H1 (cell line): ENCODE data around the gene RRP7A. TPM values are rescaled to one million over a fixed set of nuclear protein-coding genes. Genes with fewer than 3 reads are reported as not detected.
"Not testable (repeated sequence)": the region's sequence is repeated elsewhere in the genome, so short reads cannot be mapped to it uniquely, and the experiment has no call there.

Experiments
- CTCF ChIA-PET: fragments of 300-600 bp; sonication (Branson Sonifier 250); formaldehyde crosslinking; loops from one replicate; lab custom pipeline; 2021; ENCODE audit not compliant: partially characterized antibody; lab: Charles Lee
- POLR2A ChIA-PET: fragments of 300-600 bp; sonication (Branson Sonifier 250); formaldehyde crosslinking; loops from one replicate; lab custom pipeline; 2021; ENCODE audit warnings: inconsistent platforms; ENCODE audit not compliant: partially characterized antibody; lab: Charles Lee
- DNase-seq, 2 experiments: peaks; one replicate each; pipeline versions ENCODE4 v3.0.0 to v3.0.0-alpha.2; 2010 to 2022; ENCODE audit warnings: low spot score in 2 of 2, low read depth in 1 of 2, mixed read lengths in 1 of 2
- FAIRE-seq: peaks from 2 replicates; lab custom pipeline; 2011; peaks lifted over from hg19 to GRCh38; lab: Jason Lieb, UNC
- H2AFZ ChIP-seq: 2 replicates; pipeline ENCODE4 v1.8.1; 2012; ENCODE audit warnings: low read length, inconsistent platforms
- H2AK5ac ChIP-seq: 2 replicates; pipeline ENCODE4 v1.6.1; 2013; ENCODE audit warnings: low read depth, low read length
- H2BK120ac ChIP-seq: replicated peaks from 2 replicates; pipeline ENCODE3; 2013; ENCODE audit warnings: low read depth, low read length, inconsistent platforms
- H2BK12ac ChIP-seq: 2 replicates; pipeline ENCODE4 v1.6.1; 2013; ENCODE audit warnings: low read depth, low read length
- H2BK15ac ChIP-seq: 2 replicates; pipeline ENCODE4 v1.6.1; 2013; ENCODE audit warnings: low read length
- H2BK20ac ChIP-seq: 2 replicates; pipeline ENCODE4 v1.6.1; 2013; ENCODE audit warnings: low read length
- H2BK5ac ChIP-seq: 2 replicates; pipeline ENCODE4 v1.6.1; 2013; ENCODE audit warnings: low read depth, low read length
- H3K14ac ChIP-seq: 2 replicates; pipeline ENCODE4 v1.6.1; 2013; ENCODE audit warnings: inconsistent platforms; ENCODE audit not compliant: insufficient read length
- H3K18ac ChIP-seq: 2 replicates; pipeline ENCODE4 v1.6.1; 2013; ENCODE audit warnings: low read length; ENCODE audit errors: extremely low read depth
- H3K23ac ChIP-seq: 2 replicates; pipeline ENCODE4 v1.6.1; 2013; ENCODE audit warnings: inconsistent platforms; ENCODE audit not compliant: insufficient read length
- H3K23me2 ChIP-seq: 2 replicates; pipeline ENCODE4 v1.6.1; 2013; ENCODE audit warnings: low read depth, low read length
- H3K27ac ChIP-seq: 2 replicates; pipeline ENCODE4 v1.6.1; 2011; ENCODE audit warnings: low read depth, low read length, inconsistent platforms
- H3K27me3 ChIP-seq, 4 experiments: replicated peaks in 1 of 4; 1 replicate in 1 of 4; 2 replicates in 3 of 4; pipeline versions ENCODE4 v1.6.1 to v1.8.1; 2011 to 2013; ENCODE audit warnings: low read length in 3 of 4, mild to moderate bottlenecking in 3 of 4, inconsistent platforms in 2 of 4, mixed read lengths in 2 of 4, moderate library complexity in 1 of 4; ENCODE audit not compliant: control insufficient read depth in 3 of 4, insufficient read depth in 3 of 4; ENCODE audit errors: extremely low read depth in 1 of 4
- H3K36me3 ChIP-seq, 4 experiments: 2 replicates each; pipeline versions ENCODE4 v1.6.1 to v1.8.1; 2011 to 2013; ENCODE audit warnings: mild to moderate bottlenecking in 4 of 4, low read length in 3 of 4, moderate library complexity in 2 of 4, control low read depth in 1 of 4, inconsistent platforms in 1 of 4; ENCODE audit not compliant: insufficient read depth in 4 of 4, control insufficient read depth in 2 of 4
- H3K4ac ChIP-seq: replicated peaks from 2 replicates; pipeline ENCODE3; 2013; ENCODE audit warnings: low read length, low read depth, mixed read lengths, inconsistent platforms; ENCODE audit not compliant: insufficient read length
- H3K4me1 ChIP-seq, 4 experiments: replicated peaks in 1 of 4; 1 replicate in 1 of 4; 2 replicates in 3 of 4; pipeline versions ENCODE4 v1.6.1 to v1.8.1; 2011 to 2013; ENCODE audit warnings: low read length in 3 of 4, inconsistent platforms in 2 of 4, mixed read lengths in 1 of 4; ENCODE audit not compliant: insufficient read depth in 4 of 4, control insufficient read depth in 3 of 4
- H3K4me2 ChIP-seq, 2 experiments: 2 replicates each; pipeline versions ENCODE4 v1.6.1 to v1.8.1; 2011 to 2013; ENCODE audit warnings: low read depth in 2 of 2, low read length in 2 of 2, control low read depth in 1 of 2, inconsistent platforms in 1 of 2, mild to moderate bottlenecking in 1 of 2; ENCODE audit not compliant: insufficient read depth in 1 of 2
- H3K4me3 ChIP-seq, 4 experiments: fragments of 200-600, 300-600 bp in 1 of 4; sonication (generic), shearing (Covaris generic), sonication (Bioruptor Twin) in 1 of 4; 2 replicates each; pipeline versions ENCODE4 v1.5.1 to v1.8.1; 2011 to 2016; ENCODE audit warnings: low read length in 4 of 4, low read depth in 3 of 4, control low read depth in 2 of 4, inconsistent platforms in 2 of 4, mild to moderate bottlenecking in 2 of 4, mixed read lengths in 1 of 4, moderate library complexity in 1 of 4; ENCODE audit not compliant: insufficient read depth in 2 of 4; ENCODE audit errors: extremely low read depth in 1 of 4
- H3K56ac ChIP-seq: replicated peaks from 2 replicates; pipeline ENCODE3; 2013; ENCODE audit warnings: low read depth, mild to moderate bottlenecking, mixed read lengths, low read length, inconsistent platforms; ENCODE audit not compliant: insufficient read length
- H3K79me1 ChIP-seq: 2 replicates; pipeline ENCODE4 v1.6.1; 2013; ENCODE audit warnings: low read depth, low read length, control low read depth
- H3K79me2 ChIP-seq, 2 experiments: 2 replicates each; pipeline versions ENCODE4 v1.6.1 to v1.8.1; 2012 to 2013; ENCODE audit warnings: low read length in 2 of 2, mild to moderate bottlenecking in 2 of 2, inconsistent platforms in 1 of 2; ENCODE audit not compliant: insufficient read depth in 2 of 2, control insufficient read depth in 1 of 2
- H3K9ac ChIP-seq, 4 experiments: replicated peaks in 1 of 4; 1 replicate in 1 of 4; 2 replicates in 3 of 4; pipeline versions ENCODE4 v1.6.1 to v1.8.1; 2011 to 2013; ENCODE audit warnings: low read depth in 3 of 4, low read length in 3 of 4, control low read depth in 2 of 4, mild to moderate bottlenecking in 2 of 4, moderate library complexity in 2 of 4, inconsistent platforms in 1 of 4; ENCODE audit errors: extremely low read depth in 1 of 4
- H3K9me3 ChIP-seq, 2 experiments: 2 replicates each; pipeline versions ENCODE4 v1.6.1 to v1.8.1; 2012 to 2013; ENCODE audit warnings: mild to moderate bottlenecking in 2 of 2, moderate library complexity in 2 of 2, control low read depth in 1 of 2, inconsistent platforms in 1 of 2, low read depth in 1 of 2, low read length in 1 of 2, mixed read lengths in 1 of 2; ENCODE audit not compliant: insufficient read depth in 2 of 2
- H4K20me1 ChIP-seq, 2 experiments: replicated peaks in 1 of 2; 2 replicates each; pipeline versions ENCODE3 to v1.8.1; 2011 to 2013; ENCODE audit warnings: inconsistent platforms in 2 of 2, low read length in 2 of 2, mild to moderate bottlenecking in 1 of 2; ENCODE audit not compliant: insufficient read depth in 2 of 2, control insufficient read depth in 1 of 2
- H4K5ac ChIP-seq: 2 replicates; pipeline ENCODE4 v1.6.1; 2013; ENCODE audit warnings: low read length, low read depth, mixed read lengths, inconsistent platforms; ENCODE audit not compliant: insufficient read length
- H4K8ac ChIP-seq: 2 replicates; pipeline ENCODE4 v1.8.0; 2013; ENCODE audit warnings: mild to moderate bottlenecking, moderate library complexity, low read length, inconsistent platforms; ENCODE audit not compliant: insufficient read depth; ENCODE audit errors: extremely low read depth
- H4K91ac ChIP-seq: replicated peaks from 2 replicates; pipeline ENCODE3; 2013; ENCODE audit warnings: low read length, mixed read lengths, inconsistent platforms; ENCODE audit not compliant: insufficient read length
- WGBS, 2 experiments: shearing (Covaris generic) in 1 of 2; methylation state at CpG; one replicate each; pipeline versions ENCODE4 v1.1.6 to v1.1.7; 2013 to 2015; ENCODE audit warnings: low lambda C conversion rate in 2 of 2, mixed read lengths in 2 of 2, inconsistent platforms in 1 of 2, low coverage in 1 of 2, missing lambda C conversion rate in 1 of 2; ENCODE audit not compliant: insufficient replicate concordance in 2 of 2, insufficient coverage in 1 of 2, insufficient read length in 1 of 2; ENCODE audit errors: extremely low coverage in 1 of 2, missing lambda C conversion rate in 1 of 2; 5-methylcytosine and 5-hydroxymethylcytosine counted together
- polyA plus RNA-seq, 7 experiments: library from polyadenylated mRNA; depleted of rRNA in 3 of 7; stranded (reverse) in 5 of 7; unstranded in 2 of 7; fragments of >200 nt in 5 of 7; fragments of 200-250 nt in 2 of 7; gene quantifications; 1 replicate in 5 of 7; 2 replicates in 1 of 7; 4 replicates in 1 of 7; pipeline versions ENCODE4 v1.2.1 to v1.2.3, GENCODE V29; 2011 to 2013; ENCODE audit warnings: missing spikeins in 2 of 7, mixed read lengths in 2 of 7
- total RNA-seq: library from RNA; stranded (reverse); fragmentation: NEBNext Ultra II Directional; extraction: Animal tissue kit (Norgen Biotek cat#: 25700); gene quantifications from 2 replicates; pipeline ENCODE4 v1.2.1, GENCODE V29; 2021

The RRP7A gene
- total and polyA plus RNA-seq, 2 of the 8 experiments (the other 6 are each of a cell fraction or from before 2014, with no cell fraction given): 18.4 to 49.0 TPM

- not testable (repeated sequence) for H3K9ac ChIP-seq, H3K27me3 ChIP-seq, H3K18ac ChIP-seq, H4K5ac ChIP-seq, H2BK20ac ChIP-seq, H3K79me1 ChIP-seq, H3K4ac ChIP-seq, H3K9me3 ChIP-seq, H2AFZ ChIP-seq, H3K14ac ChIP-seq, H4K8ac ChIP-seq, H2BK5ac ChIP-seq, FAIRE-seq, H2AK5ac ChIP-seq, H2BK15ac ChIP-seq, H3K36me3 ChIP-seq, H3K79me2 ChIP-seq, H2BK120ac ChIP-seq, H3K4me3 ChIP-seq, H4K91ac ChIP-seq, H3K4me1 ChIP-seq, H4K20me1 ChIP-seq, H2BK12ac ChIP-seq, H3K4me2 ChIP-seq, H3K23ac ChIP-seq, DNase-seq, H3K27ac ChIP-seq, H3K23me2 ChIP-seq, H3K56ac ChIP-seq
- ChIA-PET CTCF (interaction anchor here (0.7 to 3.0 kb wide), 6 partner anchors 10 to 330 kb away, joined by 3 to 12 read pairs (median 6); no protein-coding TSS in a partner anchor), POLR2A (interaction anchor here (0.6 kb wide), 1 partner anchor 112 kb away, joined by 3 read pairs; no protein-coding TSS in a partner anchor)
- WGBS, 2 experiments: 82% methylated on average over 10 of the region's 14 CpGs; no CpG with 5 or more reads in 1 of the 2 experiments
These were observed 17.7 kb upstream of the RRP7A start for GRCh38 chr22:42537199-42537831.
